Measurements from ENCODE around the gene SLC38A6. TPM values are rescaled to one million over a fixed set of nuclear protein-coding genes. Genes with fewer than 3 reads are reported as not detected.

The SLC38A6 gene
- total and polyA plus RNA-seq, 11 donors, result 1.6 to 19.6 (median 3.5) TPM

DNA sequence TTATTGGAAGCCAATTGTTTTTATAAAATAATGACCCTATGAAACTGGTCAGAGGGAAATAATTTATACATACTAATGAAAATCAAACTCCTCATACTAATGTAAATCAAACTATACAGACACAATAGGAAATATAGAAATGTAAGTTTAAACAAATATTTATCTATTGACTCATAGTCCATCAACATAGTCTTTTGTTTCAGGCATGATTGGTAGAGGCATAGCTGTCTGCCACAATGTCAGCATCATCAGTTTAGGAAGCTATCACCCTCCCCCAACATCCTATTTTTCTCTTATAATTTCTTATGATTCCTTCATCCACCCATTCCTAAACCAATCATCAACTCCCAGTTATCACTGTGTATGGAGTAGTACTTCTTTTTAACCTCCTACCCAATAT lies 117.7 kb downstream of the SLC38A6 start:
- no peaks in the 10 kb centered on the region for H3K27me3 ChIP-seq

DNA sequence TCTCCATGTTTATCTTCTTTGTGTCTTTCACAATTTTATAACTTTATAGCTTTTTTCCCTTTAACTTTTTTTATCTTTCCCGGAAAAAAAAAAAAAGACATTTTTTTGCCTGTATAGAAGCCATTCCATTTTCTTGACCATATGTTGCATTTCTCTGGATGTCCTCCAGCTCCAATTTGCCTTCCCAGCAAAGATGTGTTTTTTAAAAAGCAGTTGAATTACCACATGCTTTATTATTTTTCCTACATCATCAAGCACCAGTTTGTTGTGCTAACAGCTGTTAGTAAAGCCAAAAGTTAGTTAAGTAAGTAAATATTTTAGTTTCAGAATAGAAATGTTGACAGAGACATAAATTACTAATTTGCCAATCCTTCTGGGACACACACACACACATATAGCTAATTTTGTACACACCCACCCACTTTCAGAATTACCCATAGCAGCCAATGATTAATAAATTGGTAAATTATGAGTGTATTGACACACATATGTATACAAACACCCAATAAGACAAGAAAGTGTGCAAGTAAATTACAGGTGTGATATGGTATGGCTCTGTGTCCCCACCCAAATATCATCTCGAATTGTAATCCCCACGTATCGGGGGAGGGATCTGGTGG lies 118.3 kb downstream of the SLC38A6 start:
- H3K36me3 ChIP-seq, result no peaks in the 10 kb centered on the region
- whole genome bisulfite sequencing, 4 donors, result 63 to 82% (median 68%) methylated on average over 4 of the region's 4 CpGs
- intact Hi-C loops (cut with DNase I), result no loop called here
- no peak overlapping the region for H3K4me3 ChIP-seq
- H3K4me1 ChIP-seq, result peaks cover 0 to 35% (median 24%) of the 10 kb centered on the region in 12 donors
- H3K9me3 ChIP-seq, result peaks cover 0 to 12% (median 0%) of the 10 kb centered on the region in 12 donors
- ATAC-seq (no peak), DNase-seq (no peak)
- H3K27ac ChIP-seq, result no peak overlapping the region
- no peaks in the 10 kb centered on the region for H3K27me3 ChIP-seq
- TF ChIP-seq, protein P1, sequence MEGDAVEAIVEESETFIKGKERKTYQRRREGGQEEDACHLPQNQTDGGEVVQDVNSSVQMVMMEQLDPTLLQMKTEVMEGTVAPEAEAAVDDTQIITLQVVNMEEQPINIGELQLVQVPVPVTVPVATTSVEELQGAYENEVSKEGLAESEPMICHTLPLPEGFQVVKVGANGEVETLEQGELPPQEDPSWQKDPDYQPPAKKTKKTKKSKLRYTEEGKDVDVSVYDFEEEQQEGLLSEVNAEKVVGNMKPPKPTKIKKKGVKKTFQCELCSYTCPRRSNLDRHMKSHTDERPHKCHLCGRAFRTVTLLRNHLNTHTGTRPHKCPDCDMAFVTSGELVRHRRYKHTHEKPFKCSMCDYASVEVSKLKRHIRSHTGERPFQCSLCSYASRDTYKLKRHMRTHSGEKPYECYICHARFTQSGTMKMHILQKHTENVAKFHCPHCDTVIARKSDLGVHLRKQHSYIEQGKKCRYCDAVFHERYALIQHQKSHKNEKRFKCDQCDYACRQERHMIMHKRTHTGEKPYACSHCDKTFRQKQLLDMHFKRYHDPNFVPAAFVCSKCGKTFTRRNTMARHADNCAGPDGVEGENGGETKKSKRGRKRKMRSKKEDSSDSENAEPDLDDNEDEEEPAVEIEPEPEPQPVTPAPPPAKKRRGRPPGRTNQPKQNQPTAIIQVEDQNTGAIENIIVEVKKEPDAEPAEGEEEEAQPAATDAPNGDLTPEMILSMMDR (IDR thresholded peaks at IDR 0.05), result no peak
- no peak for TF ChIP-seq POLR2A (IDR thresholded peaks at IDR 0.05)

More for the DNA sequence above, 117.7 kb downstream of the SLC38A6 start:
- DNase-seq, result no peak
- Histone ChIP-seq H3K36me3 (no peaks in the 10 kb centered on the region), H3K27ac (no peak overlapping the region), H3K4me3 (no peak overlapping the region), H3K4me1 (peaks cover 0 to 29% (median 18%) of the 10 kb centered on the region in 12 donors), H3K9me3 (peaks cover 0 to 12% (median 0%) of the 10 kb centered on the region in 12 donors)
- TF ChIP-seq POLR2A (IDR thresholded peaks at IDR 0.05), result no peak
- TF ChIP-seq, protein P1 (IDR thresholded peaks at IDR 0.05), result no peak
- intact Hi-C loops (cut with DNase I), result no loop called here
- ATAC-seq, result no peak

DNA sequence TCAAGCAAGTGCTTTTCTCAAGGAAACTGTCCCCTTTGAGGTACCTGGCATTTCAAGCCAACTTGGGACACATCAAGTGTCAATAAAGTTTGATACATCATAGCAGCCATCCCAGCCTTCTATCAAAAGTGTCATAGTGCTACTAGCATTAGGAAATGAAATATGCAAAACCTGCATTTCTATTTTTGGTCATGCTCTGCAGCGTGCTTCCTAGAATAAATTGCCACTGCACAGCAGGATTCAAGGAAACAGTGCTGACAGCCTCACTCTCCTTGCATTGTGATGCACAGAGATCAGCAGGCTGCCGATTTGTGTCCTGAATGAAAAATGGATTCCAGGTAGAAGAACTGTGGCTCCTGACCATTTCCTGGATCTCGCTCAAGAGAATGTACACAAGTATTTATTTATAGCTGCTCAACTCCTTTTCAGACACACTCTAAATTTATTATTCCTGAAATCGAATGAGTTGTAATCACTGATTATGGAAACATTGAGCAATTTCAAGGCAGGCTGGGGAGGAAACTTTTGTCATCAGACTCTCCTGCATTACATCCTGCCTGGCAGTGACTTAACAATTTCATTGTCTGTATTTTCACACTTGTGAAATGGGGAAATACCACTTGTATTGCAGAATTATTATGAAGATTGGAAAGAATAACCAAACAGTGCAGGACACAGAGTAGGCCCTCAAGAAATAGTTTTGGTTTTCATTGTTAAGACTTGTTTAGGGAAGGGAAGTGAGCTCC lies 120.9 kb downstream of the SLC38A6 start:
- H3K36me3 ChIP-seq, result no peaks in the 10 kb centered on the region
- 12 to 26% (median 16%) methylated on average over 4 of the region's 4 CpGs for WGBS, 4 donors
- H3K4me1 ChIP-seq, result peaks cover 0 to 43% (median 28%) of the 10 kb centered on the region in 12 donors
- H3K27ac ChIP-seq, result peak overlapping the region in 10 of 12 donors; percentile 10 to 85 (median 60)
- no peak for TF ChIP-seq POLR2A (IDR thresholded peaks at IDR 0.05)
- TF ChIP-seq, protein P1 (IDR thresholded peaks at IDR 0.05), result no peak
- H3K9me3 ChIP-seq, result peaks cover 0 to 8% (median 0%) of the 10 kb centered on the region in 12 donors
- H3K4me3 ChIP-seq, result no peak overlapping the region
- peak in 3 of 4 donors; percentile 27 to 57 (median 33) for ATAC-seq
- no peak for DNase-seq
- intact Hi-C loops (cut with DNase I), result no loop called here
- H3K27me3 ChIP-seq, result no peaks in the 10 kb centered on the region

Other genes starting within 250 kb of the SLC38A6 start
- 10 to 100 TPM; 21.4 to 32.6 (median 27.0) TPM for gene MNAT1, start 246.5 kb upstream of the SLC38A6 start, total RNA-seq
- 10 to 100 TPM; 18.9 to 24.3 TPM for gene MNAT1, start 246.5 kb upstream of the SLC38A6 start, polyA plus RNA-seq
- gene TRMT5, start 166 bp upstream of the SLC38A6 start, total RNA-seq, result 1 to 10 TPM; 2.8 to 9.7 (median 6.7) TPM
- 1 to 10 TPM; 1.6 to 3.8 TPM for gene TRMT5, start 166 bp upstream of the SLC38A6 start, polyA plus RNA-seq

All from heart left ventricle (tissue), 16 donors.